IMR-90 (cell line): ENCODE results near the gene MAP3K13. TPM values are rescaled to one million over a fixed set of nuclear protein-coding genes. Genes with fewer than 3 reads are reported as not detected.
"Not testable (repeated sequence)": the region's sequence is repeated elsewhere in the genome, so short reads cannot be mapped to it uniquely, and the experiment has no call there.

ENCODE experiments used
- ATAC-seq: fragments of 200-7000 bp; cut with Tn5 transposase; 2 replicates; pipeline ENCODE4 v1.9.1; 2020; ENCODE audit warnings: low read depth, mild to moderate bottlenecking, moderate library complexity
- BruUV-seq: library from RNA; stranded (reverse); fragments of 400-500 nt; replicated peaks from 2 replicates; lab custom pipeline; 2021; lab: Mats Ljungman, UMichigan
- CTCF ChIA-PET: fragments of 300-600 bp; formaldehyde crosslinking; extraction: SDS; loops from one replicate; lab custom pipeline; 2021; ENCODE audit warnings: antibody characterized with exemption; lab: Yijun Ruan, JAX
- POLR2A ChIA-PET: fragments of 300-600 bp; sonication (Branson Sonifier 250); formaldehyde crosslinking; loops from one replicate; lab custom pipeline; 2022; ENCODE audit warnings: antibody characterized with exemption; ENCODE audit not compliant: unreplicated experiment; lab: Charles Lee
- DNase-seq: peaks from one replicate; pipeline ENCODE4 v3.0.0; 2013
- H2AFZ ChIP-seq: replicated peaks from 2 replicates; pipeline ENCODE3; 2013; ENCODE audit warnings: low read length, mild to moderate bottlenecking; ENCODE audit not compliant: poor library complexity
- H2AK5ac ChIP-seq: 2 replicates; pipeline ENCODE4 v1.6.1; 2013; ENCODE audit warnings: low read depth, low read length, inconsistent platforms
- H2AK9ac ChIP-seq: replicated peaks from 2 replicates; pipeline ENCODE3; 2013; ENCODE audit warnings: mild to moderate bottlenecking, low read depth, low read length, moderate library complexity; ENCODE audit not compliant: poor library complexity
- H2BK120ac ChIP-seq: 2 replicates; pipeline ENCODE4 v1.6.1; 2013; ENCODE audit warnings: low read depth, low read length, inconsistent platforms
- H2BK15ac ChIP-seq: 3 replicates; pipeline ENCODE4 v1.6.1; 2013; ENCODE audit warnings: low read depth, low read length, inconsistent platforms
- H2BK20ac ChIP-seq: 2 replicates; pipeline ENCODE4 v1.6.1; 2013; ENCODE audit warnings: low read depth, mild to moderate bottlenecking, inconsistent platforms, low read length, moderate library complexity
- H2BK5ac ChIP-seq: 2 replicates; pipeline ENCODE4 v1.6.1; 2013; ENCODE audit warnings: mild to moderate bottlenecking, low read depth, low read length, inconsistent platforms; ENCODE audit not compliant: poor library complexity, severe bottlenecking
- H3K14ac ChIP-seq: replicated peaks from 2 replicates; pipeline ENCODE4 v1.6.1; 2013; ENCODE audit warnings: low read depth, low read length, inconsistent platforms
- H3K18ac ChIP-seq: 2 replicates; pipeline ENCODE4 v1.6.1; 2013; ENCODE audit warnings: low read depth, low read length, control low read depth
- H3K23ac ChIP-seq: 2 replicates; pipeline ENCODE4 v1.6.1; 2013; ENCODE audit warnings: low read depth, low read length, inconsistent platforms
- H3K27ac ChIP-seq: 2 replicates; pipeline ENCODE4 v1.5.1; 2013; ENCODE audit warnings: mild to moderate bottlenecking, control low read depth, low read length; ENCODE audit not compliant: insufficient read depth
- H3K27me3 ChIP-seq: 2 replicates; pipeline ENCODE4 v1.6.1; 2013; ENCODE audit warnings: low read length; ENCODE audit not compliant: control insufficient read depth, insufficient read depth
- H3K36me3 ChIP-seq: 2 replicates; pipeline ENCODE4 v1.6.1; 2013; ENCODE audit warnings: low read length, mixed read lengths; ENCODE audit not compliant: control insufficient read depth, insufficient read depth
- H3K4ac ChIP-seq: 2 replicates; pipeline ENCODE4 v1.6.1; 2013; ENCODE audit warnings: low read depth, low read length, inconsistent platforms
- H3K4me1 ChIP-seq: 2 replicates; pipeline ENCODE4 v1.6.1; 2013; ENCODE audit warnings: low read length, mixed read lengths; ENCODE audit not compliant: control insufficient read depth, insufficient read depth
- H3K4me2 ChIP-seq: 2 replicates; pipeline ENCODE4 v1.6.1; 2013; ENCODE audit warnings: low read depth, mild to moderate bottlenecking, control low read depth, low read length, moderate library complexity
- H3K4me3 ChIP-seq: 2 replicates; pipeline ENCODE4 v1.5.1; 2013; ENCODE audit warnings: low read depth, mild to moderate bottlenecking, control low read depth, low read length, moderate library complexity; ENCODE audit not compliant: insufficient read depth
- H3K56ac ChIP-seq: 2 replicates; pipeline ENCODE4 v1.6.1; 2013; ENCODE audit warnings: low read length, inconsistent platforms; ENCODE audit not compliant: insufficient read depth; ENCODE audit errors: extremely low read depth
- H3K79me1 ChIP-seq, 2 experiments: 2 replicates each; pipeline ENCODE4 v1.6.1; 2013; ENCODE audit warnings: low read length in 2 of 2, inconsistent platforms in 1 of 2, low read depth in 1 of 2
- H3K9ac ChIP-seq: 2 replicates; pipeline ENCODE4 v1.6.1; 2013; ENCODE audit warnings: low read depth, low read length, control low read depth
- H3K9me1 ChIP-seq: 2 replicates; pipeline ENCODE4 v1.6.1; 2013; ENCODE audit warnings: low read length, inconsistent platforms; ENCODE audit not compliant: insufficient read depth
- H3K9me3 ChIP-seq: 2 replicates; pipeline ENCODE4 v1.6.1; 2013; ENCODE audit warnings: low read length; ENCODE audit not compliant: control insufficient read depth, insufficient read depth
- H4K20me1 ChIP-seq: 2 replicates; pipeline ENCODE4 v1.6.1; 2013; ENCODE audit warnings: low read length, inconsistent platforms; ENCODE audit not compliant: insufficient read depth
- H4K5ac ChIP-seq: 2 replicates; pipeline ENCODE4 v1.6.1; 2013; ENCODE audit warnings: mild to moderate bottlenecking, low read depth, low read length, control low read depth
- H4K8ac ChIP-seq, 2 experiments: 2 replicates each; pipeline ENCODE4 v1.6.1; 2013; ENCODE audit warnings: low read depth in 2 of 2, low read length in 2 of 2, control low read depth in 1 of 2, inconsistent platforms in 1 of 2
- H4K91ac ChIP-seq: 2 replicates; pipeline ENCODE4 v1.6.1; 2013; ENCODE audit warnings: low read depth, low read length, inconsistent platforms; ENCODE audit not compliant: insufficient read depth
- BHLHE40 ChIP-seq: fragments of 150-350 bp; IDR thresholded peaks from 2 replicates; pipeline ENCODE4 v1.6.1; 2016; ENCODE audit warnings: mild to moderate bottlenecking, low read depth, low read length
- CTCF ChIP-seq: conservative IDR thresholded peaks from 2 replicates; pipeline ENCODE4 v1.5.1; 2012; ENCODE audit warnings: mild to moderate bottlenecking, low read depth, low read length, improper control_type of control experiment
- ELK1 ChIP-seq: fragments of 150-350 bp; IDR thresholded peaks from 2 replicates; pipeline ENCODE4 v1.6.1; 2016; ENCODE audit warnings: low read depth, mild to moderate bottlenecking, low read length, moderate library complexity, borderline replicate concordance
- MAZ ChIP-seq: IDR thresholded peaks from 2 replicates; pipeline ENCODE4 v1.6.1; 2012; ENCODE audit warnings: low read depth, mild to moderate bottlenecking, low read length, improper control_type of control experiment, moderate library complexity, borderline replicate concordance
- NFE2L2 ChIP-seq: fragments of 150-350 bp; IDR thresholded peaks from 2 replicates; pipeline ENCODE4 v1.6.1; 2016; ENCODE audit warnings: low read depth, mild to moderate bottlenecking, low read length
- RCOR1 ChIP-seq: IDR thresholded peaks from 2 replicates; pipeline ENCODE4 v1.6.1; 2012; ENCODE audit warnings: mild to moderate bottlenecking, low read length, improper control_type of control experiment; ENCODE audit not compliant: insufficient replicate concordance
- WGBS, 2 experiments: methylation state at CpG; one replicate each; pipeline versions ENCODE4 v1.1.5 to v1.1.7; 2013; ENCODE audit warnings: missing lambda C conversion rate in 2 of 2; ENCODE audit not compliant: insufficient read length in 1 of 2; ENCODE audit errors: extremely low coverage in 2 of 2; 5-methylcytosine and 5-hydroxymethylcytosine counted together
- dilution Hi-C: fragments of 300-500 bp; cut with HindIII; formaldehyde crosslinking; loops from one replicate; pipeline ENCODE4 v1.14.3; 2018; ENCODE audit warnings: low sequenced_read_pairs; ENCODE audit not compliant: unreplicated experiment
- in situ Hi-C: fragments of 300-500 bp; cut with MboI; formaldehyde crosslinking; loops from 3 replicates; pipeline ENCODE4 v1.14.3; 2019; ENCODE audit warnings: low sequenced_read_pairs, inconsistent platforms, mixed read lengths
- intact Hi-C: fragments of 100-400 bp; cut with micrococcal nuclease; formaldehyde crosslinking; loops from 2 replicates; pipeline ENCODE4 v1.10.0; 2022
- polyA plus RNA-seq, 3 experiments: library from polyadenylated mRNA; depleted of rRNA; stranded (reverse); fragments of >200 nt; gene quantifications; 2 replicates each; pipeline ENCODE4 v1.2.3, GENCODE V29; 2012; ENCODE audit warnings: low replicate concordance in 1 of 3
- total RNA-seq: library from RNA; depleted of rRNA; stranded (reverse); fragments of >200 nt; gene quantifications from 2 replicates; pipeline ENCODE4 v1.2.3, GENCODE V29; 2012

Gene MAP3K13
- total and polyA plus RNA-seq, 2 of the 4 experiments (the other 2 are of a cell fraction), result 9.9 to 17.6 TPM

- Histone ChIP-seq H4K5ac (no peak overlapping the region), H2BK15ac (no peak overlapping the region), H2BK5ac (no peak overlapping the region), H2BK20ac (no peak overlapping the region), H3K9me3 (no peaks in the 10 kb centered on the region), H3K4me1 (no peaks in the 10 kb centered on the region), H3K27me3 (no peaks in the 10 kb centered on the region), H3K9ac (no peak overlapping the region), H2AK5ac (no peak overlapping the region), H4K20me1 (no peaks in the 10 kb centered on the region), H4K91ac (no peak overlapping the region), H3K36me3 (peaks cover 10% of the 10 kb centered on the region), H2AFZ (no peak overlapping the region), H3K18ac (no peak overlapping the region), H3K23ac (no peak overlapping the region), H3K4me3 (no peak overlapping the region), H3K9me1 (no peaks in the 10 kb centered on the region; the same call in 1 of the 2 replicates), H3K14ac (no peak overlapping the region), H2BK120ac (no peak overlapping the region), H2AK9ac (no peak overlapping the region), H3K56ac (no peak overlapping the region), H4K8ac (no peak overlapping the region), H3K27ac (no peak overlapping the region), H3K4ac (no peak overlapping the region), H3K79me1 (no peaks in the 10 kb centered on the region), H3K4me2 (no peak overlapping the region)
- dilution Hi-C loops, result no loop called here
- intact Hi-C loops, result no loop called here
- no peak for TF ChIP-seq NFE2L2
- no peak for TF ChIP-seq RCOR1
- no peak for TF ChIP-seq MAZ
- no peak for TF ChIP-seq ELK1
- no peak for TF ChIP-seq CTCF
- no peak for TF ChIP-seq BHLHE40
- ChIA-PET CTCF (no interaction called here), POLR2A (no interaction called here)
- DNase-seq (no peak), ATAC-seq (no peak)
- WGBS, 2 experiments, result 100% methylated on average over 1 of the region's 9 CpGs; no CpG with 5 or more reads in 1 of the 2 experiments
- BruUV-seq, result no TSS peak
- in situ Hi-C loops, result no loop called here
Measured at GRCh38 chr3:185465471-185465870, 102.5 kb downstream of the MAP3K13 start.

GRCh38 chr3:185466123-185466522 lies 103.2 kb downstream of the MAP3K13 start:
- CTCF ChIA-PET, H3K56ac ChIP-seq, BruUV-seq, H4K20me1 ChIP-seq, H4K8ac ChIP-seq, H3K4me1 ChIP-seq, H3K4ac ChIP-seq, H4K91ac ChIP-seq, H3K27ac ChIP-seq, H2BK5ac ChIP-seq, H3K9me1 ChIP-seq, H2BK120ac ChIP-seq, H2AFZ ChIP-seq, DNase-seq, H3K79me1 ChIP-seq, H2BK20ac ChIP-seq, H3K27me3 ChIP-seq, H4K5ac ChIP-seq, intact Hi-C loops, dilution Hi-C loops, H3K14ac ChIP-seq, H3K18ac ChIP-seq, H2AK5ac ChIP-seq, H3K4me3 ChIP-seq, H3K9me3 ChIP-seq, ATAC-seq, in situ Hi-C loops, H2BK15ac ChIP-seq, H2AK9ac ChIP-seq, POLR2A ChIA-PET, H3K9ac ChIP-seq, H3K23ac ChIP-seq, H3K4me2 ChIP-seq: not testable (repeated sequence)
- 72% methylated on average over 3 of the region's 5 CpGs; no CpG with 5 or more reads in 1 of the 2 experiments for WGBS, 2 experiments
- H3K36me3 ChIP-seq, result peaks cover 10% of the 10 kb centered on the region
